GM19025 (cell line): ENCODE measurements around the gene TRAM2.

Source experiments
- ATAC-seq: cut with Tn5 transposase; IDR thresholded peaks from one replicate; pipeline ENCODE4 v1.9.1; 2021; ENCODE audit warnings: mild to moderate bottlenecking, low read depth, moderate library complexity; ENCODE audit not compliant: unreplicated experiment

TRAM2 gene

GRCh38 chr6:52534363-52534762 lies 42.5 kb downstream of the TRAM2 start:
- no peak for ATAC-seq

GRCh38 chr6:52533491-52533890 lies 43.4 kb downstream of the TRAM2 start:
- ATAC-seq = no peak

GRCh38 chr6:52532457-52532856 lies 44.4 kb downstream of the TRAM2 start:
- ATAC-seq = no peak

GRCh38 chr6:52531834-52532233 lies 45.0 kb downstream of the TRAM2 start:
- ATAC-seq = no peak

- ATAC-seq = no peak
Measured at GRCh38 chr6:52531396-52531795, 45.5 kb downstream of the TRAM2 start.

GRCh38 chr6:52530351-52530750 lies 46.5 kb downstream of the TRAM2 start:
- no peak for ATAC-seq

- ATAC-seq = no peak
Measured at GRCh38 chr6:52529311-52529710, 47.5 kb downstream of the TRAM2 start.

GRCh38 chr6:52527436-52527835 lies 49.4 kb downstream of the TRAM2 start:
- no peak for ATAC-seq

- ATAC-seq = no peak
Measured at GRCh38 chr6:52526634-52527033, 50.2 kb downstream of the TRAM2 start.

GRCh38 chr6:52524918-52525317 lies 51.9 kb downstream of the TRAM2 start:
- ATAC-seq = no peak

GRCh38 chr6:52523378-52524142 lies 53.3 kb downstream of the TRAM2 start:
- ATAC-seq = no peak

- no peak for ATAC-seq
Measured at GRCh38 chr6:52522655-52523054, 54.2 kb downstream of the TRAM2 start.

GRCh38 chr6:52522151-52522626 lies 54.7 kb downstream of the TRAM2 start:
- no peak for ATAC-seq

- no peak for ATAC-seq
Measured at GRCh38 chr6:52519618-52520017, 57.2 kb downstream of the TRAM2 start.

- no peak for ATAC-seq
Measured at GRCh38 chr6:52518279-52518945, 58.4 kb downstream of the TRAM2 start.

GRCh38 chr6:52517502-52518278 lies 59.2 kb downstream of the TRAM2 start:
- ATAC-seq = peak; percentile 94

- ATAC-seq = no peak
Measured at GRCh38 chr6:52516943-52517342, 59.9 kb downstream of the TRAM2 start.

GRCh38 chr6:52516269-52516668 lies 60.6 kb downstream of the TRAM2 start:
- no peak for ATAC-seq

GRCh38 chr6:52515219-52515960 lies 61.5 kb downstream of the TRAM2 start:
- ATAC-seq = no peak

GRCh38 chr6:52514514-52514913 lies 62.3 kb downstream of the TRAM2 start:
- ATAC-seq = no peak

GRCh38 chr6:52513896-52514295 lies 63.0 kb downstream of the TRAM2 start:
- ATAC-seq = no peak
